Stimulated activated naive CD8-positive, alpha-beta T cell treated with anti-CD3 and anti-CD28 coated beads, Interleukin-15, amount 100 ng/mL, for 72 hours (primary cell): ENCODE measurements around the gene ANOS1.

ENCODE experiments used
- ATAC-seq: fragments of 150-1000 bp; cut with Tn5 transposase; 2 replicates; pipeline ENCODE4 v1.10.0; 2021; ENCODE audit warnings: mild to moderate bottlenecking, moderate library complexity
- DNase-seq, 2 donors: peaks; one replicate each; pipeline ENCODE4 v3.0.0; 2021 to 2022
- H3K27ac Mint-ChIP-seq, 2 donors: one replicate each; pipeline ENCODE4 v1.8.0; 2022; ENCODE audit warnings: mild to moderate bottlenecking in 2 of 2, mixed read lengths in 2 of 2, moderate library complexity in 2 of 2
- H3K27me3 Mint-ChIP-seq: one replicate; pipeline ENCODE4 v1.8.0; 2022; ENCODE audit warnings: mixed read lengths
- H3K4me1 Mint-ChIP-seq: one replicate; pipeline ENCODE4 v1.8.0; 2022; ENCODE audit warnings: mild to moderate bottlenecking, mixed read lengths
- H3K4me3 Mint-ChIP-seq, 2 donors: one replicate each; pipeline ENCODE4 v1.8.0; 2022; ENCODE audit warnings: mild to moderate bottlenecking in 2 of 2, mixed read lengths in 2 of 2, moderate library complexity in 1 of 2
- H3K9me3 Mint-ChIP-seq, 2 donors: one replicate each; pipeline ENCODE4 v1.8.0; 2022; ENCODE audit warnings: mixed read lengths in 2 of 2

Gene ANOS1

GRCh38 chrX:8729811-8730210 lies 2.1 kb downstream of the ANOS1 start:
- Mint-ChIP-seq H3K27ac (no peak overlapping the region), H3K4me3 (no peak overlapping the region), H3K27me3 (peaks cover 46% of the 10 kb centered on the region), H3K9me3 (no peaks in the 10 kb centered on the region), H3K4me1 (no peaks in the 10 kb centered on the region)
- no peak for ATAC-seq
- DNase-seq, result no peak

DNA sequence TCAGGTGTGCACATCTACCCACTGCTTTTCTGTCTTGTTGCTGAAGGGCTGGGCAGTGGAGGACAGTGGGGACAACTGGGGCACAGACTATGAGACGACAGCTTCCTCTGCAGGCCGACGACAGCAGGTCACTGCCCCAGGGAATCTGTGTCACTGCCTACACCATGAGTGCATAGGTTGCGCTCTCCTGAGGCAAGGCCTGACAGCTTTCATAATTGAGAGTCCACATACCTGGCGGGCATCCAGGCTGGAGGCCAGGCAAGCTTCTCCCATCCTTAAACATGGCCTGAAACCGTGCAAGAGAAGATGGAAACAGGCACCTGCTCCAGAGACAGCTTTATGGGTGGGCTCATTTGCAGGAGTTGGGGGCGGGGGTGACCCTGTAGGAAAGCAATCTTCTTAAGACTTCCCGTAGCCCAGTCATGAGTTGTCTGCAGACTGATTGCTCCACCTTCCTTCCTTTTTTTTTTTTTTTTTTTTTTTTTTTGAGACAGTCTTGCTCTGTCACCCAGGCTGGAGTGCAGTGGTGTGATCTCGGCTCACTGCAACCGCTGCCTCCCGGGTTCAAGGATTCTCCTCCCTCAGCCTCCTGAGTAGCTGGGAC lies 2.9 kb downstream of the ANOS1 start:
- H3K4me3 Mint-ChIP-seq, result no peak overlapping the region
- DNase-seq, result no peak
- H3K4me1 Mint-ChIP-seq, result no peaks in the 10 kb centered on the region
- H3K27me3 Mint-ChIP-seq, result peaks cover 46% of the 10 kb centered on the region
- no peak overlapping the region for H3K27ac Mint-ChIP-seq
- ATAC-seq, result no peak
- H3K9me3 Mint-ChIP-seq, result no peaks in the 10 kb centered on the region

DNA sequence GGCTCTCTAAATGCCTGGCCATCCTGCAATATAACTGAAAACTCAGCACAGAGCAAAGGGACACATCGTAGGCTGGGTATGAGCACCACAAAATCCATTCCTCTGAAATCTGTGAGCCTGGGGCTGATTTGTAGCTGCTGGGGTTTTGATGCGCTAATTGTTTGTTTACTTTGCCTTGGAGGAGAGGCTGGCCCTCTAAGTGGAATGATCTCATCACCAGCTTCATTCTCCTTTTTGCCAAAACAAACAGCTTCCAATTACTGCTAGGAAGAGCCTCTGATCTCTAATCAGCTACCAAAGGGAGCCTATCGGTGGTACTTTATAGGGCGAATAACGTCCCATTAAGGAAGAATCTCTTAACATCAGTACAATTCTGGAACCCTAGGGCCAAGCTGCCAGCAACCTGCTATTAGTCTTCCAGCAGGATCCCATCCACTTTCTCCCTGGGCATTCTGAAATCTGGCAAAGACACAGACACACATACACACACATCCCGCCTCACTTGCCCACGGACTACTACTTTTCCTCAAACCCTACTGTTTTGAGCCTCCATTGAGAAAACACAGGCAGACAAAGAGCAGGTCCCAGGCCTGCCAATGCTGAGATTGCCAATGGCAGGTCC lies 5.8 kb downstream of the ANOS1 start:
- no peaks in the 10 kb centered on the region for H3K4me1 Mint-ChIP-seq
- H3K27ac Mint-ChIP-seq, result no peak overlapping the region
- no peak for DNase-seq
- no peak overlapping the region for H3K4me3 Mint-ChIP-seq
- H3K27me3 Mint-ChIP-seq, result peaks cover 37% of the 10 kb centered on the region
- H3K9me3 Mint-ChIP-seq, result no peaks in the 10 kb centered on the region
- ATAC-seq, result no peak

- no peak for DNase-seq
- peaks cover 24% of the 10 kb centered on the region for H3K27me3 Mint-ChIP-seq
These were observed 7.6 kb downstream of the ANOS1 start for GRCh38 chrX:8724300-8724699.

GRCh38 chrX:8721536-8721935 lies 10.4 kb downstream of the ANOS1 start:
- no peak overlapping the region for H3K27ac Mint-ChIP-seq
- no peak for ATAC-seq
- no peaks in the 10 kb centered on the region for H3K9me3 Mint-ChIP-seq
- no peak overlapping the region for H3K4me3 Mint-ChIP-seq
- peaks cover 14% of the 10 kb centered on the region for H3K27me3 Mint-ChIP-seq
- no peak for DNase-seq
- no peaks in the 10 kb centered on the region for H3K4me1 Mint-ChIP-seq

More at GRCh38 chrX:8724300-8724699, 7.6 kb downstream of the ANOS1 start:
- no peak for ATAC-seq
- H3K4me3 Mint-ChIP-seq, result no peak overlapping the region
- H3K27ac Mint-ChIP-seq, result no peak overlapping the region
- H3K9me3 Mint-ChIP-seq, result no peaks in the 10 kb centered on the region
- H3K4me1 Mint-ChIP-seq, result no peaks in the 10 kb centered on the region

DNA sequence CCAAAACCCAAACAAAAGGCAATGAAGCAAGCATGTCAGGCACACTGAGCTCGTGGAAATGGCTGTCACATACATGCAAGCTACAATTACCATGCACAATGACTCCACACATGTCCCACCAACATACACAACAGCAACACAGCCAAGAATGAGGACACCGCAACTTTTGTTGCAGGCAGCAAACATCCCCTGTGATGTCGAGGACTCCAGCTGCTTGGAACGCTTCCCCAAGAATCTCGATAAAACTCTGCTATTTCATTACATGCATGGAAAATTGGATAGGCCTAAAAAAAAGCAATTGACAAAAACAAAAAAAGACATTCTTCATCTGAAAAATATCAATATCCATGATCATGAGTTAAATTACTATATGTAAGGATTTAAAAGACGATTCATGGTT lies 11.8 kb downstream of the ANOS1 start:
- DNase-seq, result no peak
- H3K9me3 Mint-ChIP-seq, result no peaks in the 10 kb centered on the region

DNA sequence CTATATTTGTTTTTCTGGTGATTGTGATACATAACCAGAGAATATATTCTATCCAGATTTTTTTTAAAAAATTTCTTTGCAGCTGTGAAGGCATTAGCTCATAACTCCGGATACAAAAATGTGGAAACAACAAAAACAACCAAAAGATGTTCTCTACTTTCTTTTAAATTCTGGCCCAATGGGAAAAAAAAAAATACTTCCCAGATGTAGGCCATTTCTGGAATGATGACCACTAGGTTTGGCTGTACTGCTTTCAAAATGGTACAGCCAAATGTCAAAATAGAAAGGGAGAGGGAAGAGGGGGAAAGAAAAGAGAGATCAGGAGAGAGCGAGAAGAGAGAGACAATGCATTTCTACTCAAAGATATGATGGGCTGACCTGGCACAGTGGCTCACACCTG lies 14.6 kb downstream of the ANOS1 start:
- no peak for ATAC-seq
- H3K4me3 Mint-ChIP-seq, result no peak overlapping the region
- no peaks in the 10 kb centered on the region for H3K4me1 Mint-ChIP-seq
- no peak overlapping the region for H3K27ac Mint-ChIP-seq
- no peak for DNase-seq
- no peaks in the 10 kb centered on the region for H3K9me3 Mint-ChIP-seq
- H3K27me3 Mint-ChIP-seq, result no peaks in the 10 kb centered on the region

More for the DNA sequence above, 11.8 kb downstream of the ANOS1 start:
- H3K4me1 Mint-ChIP-seq, result no peaks in the 10 kb centered on the region
- peaks cover 9% of the 10 kb centered on the region for H3K27me3 Mint-ChIP-seq
- H3K4me3 Mint-ChIP-seq, result no peak overlapping the region
- no peak overlapping the region for H3K27ac Mint-ChIP-seq
- ATAC-seq, result no peak

GRCh38 chrX:8714164-8714563 lies 17.8 kb downstream of the ANOS1 start:
- ATAC-seq, result no peak
- H3K27ac Mint-ChIP-seq, result no peak overlapping the region
- no peak overlapping the region for H3K4me3 Mint-ChIP-seq
- no peaks in the 10 kb centered on the region for H3K4me1 Mint-ChIP-seq
- no peaks in the 10 kb centered on the region for H3K9me3 Mint-ChIP-seq
- H3K27me3 Mint-ChIP-seq, result no peaks in the 10 kb centered on the region
- no peak for DNase-seq

DNA sequence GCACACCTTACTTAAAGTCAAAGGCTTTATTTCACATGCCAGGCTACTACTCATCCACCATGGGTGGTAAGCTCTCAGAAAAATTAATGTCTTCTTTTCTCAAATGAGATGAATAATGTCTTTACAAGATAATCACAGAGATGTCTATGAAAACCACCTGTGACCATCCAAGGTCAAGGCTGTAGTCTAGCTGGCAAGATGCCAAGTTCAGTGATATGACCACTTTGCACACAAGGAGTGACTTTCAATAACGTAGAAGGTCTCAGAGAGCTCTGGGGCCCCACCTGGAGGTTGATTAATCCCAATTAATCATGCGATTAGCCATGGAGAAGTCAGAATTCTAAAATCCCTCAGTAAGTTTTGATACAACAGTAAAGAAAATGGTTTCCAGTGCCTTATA lies 20.5 kb downstream of the ANOS1 start:
- Mint-ChIP-seq H3K4me3 (no peak overlapping the region), H3K9me3 (no peaks in the 10 kb centered on the region), H3K27me3 (no peaks in the 10 kb centered on the region), H3K27ac (no peak overlapping the region), H3K4me1 (no peaks in the 10 kb centered on the region)
- ATAC-seq, result no peak
- DNase-seq, result no peak

DNA sequence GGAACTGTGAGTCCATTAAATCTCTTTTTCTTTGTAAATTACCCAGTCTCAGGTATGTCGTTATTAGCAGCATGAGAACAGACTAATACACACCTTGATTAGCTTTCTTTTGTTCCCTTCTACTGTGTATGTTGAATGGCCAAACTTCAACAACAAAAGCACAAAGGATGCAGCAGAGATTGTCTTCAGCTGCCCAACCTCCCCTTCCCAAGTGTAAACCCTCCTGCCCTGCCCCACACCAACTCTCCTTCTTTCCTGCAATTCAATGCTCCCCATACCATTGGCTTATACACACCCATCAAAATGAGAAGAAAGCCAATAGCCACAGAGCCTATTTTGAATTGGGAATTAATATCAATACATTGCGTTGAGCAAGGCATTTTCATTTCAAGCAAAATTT lies 27.8 kb downstream of the ANOS1 start:
- Mint-ChIP-seq H3K27me3 (no peaks in the 10 kb centered on the region), H3K4me1 (no peaks in the 10 kb centered on the region), H3K9me3 (no peaks in the 10 kb centered on the region), H3K4me3 (no peak overlapping the region), H3K27ac (no peak overlapping the region)
- DNase-seq (no peak), ATAC-seq (no peak)

DNA sequence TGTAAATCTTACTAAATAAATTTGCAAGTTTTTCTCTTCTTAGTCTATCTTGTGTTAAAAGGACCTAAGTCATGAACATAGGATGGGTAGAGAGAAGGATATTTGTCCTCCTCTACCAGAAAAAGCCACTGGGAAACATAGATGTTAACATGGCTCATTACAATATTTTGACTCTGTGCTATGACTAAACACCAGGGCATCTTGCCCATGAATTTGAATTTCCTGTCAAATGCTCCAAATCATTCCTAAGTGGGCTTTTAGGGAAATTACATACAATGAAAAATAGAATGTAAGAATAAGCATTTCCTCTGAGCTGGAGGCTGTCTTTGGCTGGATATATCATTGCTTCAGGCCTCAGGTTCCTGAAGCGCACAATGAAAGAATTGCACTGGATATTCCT lies 39.1 kb downstream of the ANOS1 start:
- Mint-ChIP-seq H3K9me3 (no peaks in the 10 kb centered on the region), H3K4me3 (no peak overlapping the region), H3K4me1 (no peaks in the 10 kb centered on the region), H3K27me3 (peaks cover 6% of the 10 kb centered on the region), H3K27ac (no peak overlapping the region)
- no peak for ATAC-seq
- no peak for DNase-seq

- ATAC-seq (no peak), DNase-seq (no peak)
- no peaks in the 10 kb centered on the region for H3K4me1 Mint-ChIP-seq
- H3K4me3 Mint-ChIP-seq, result no peak overlapping the region
- H3K9me3 Mint-ChIP-seq, result no peaks in the 10 kb centered on the region
- peaks cover 6% of the 10 kb centered on the region for H3K27me3 Mint-ChIP-seq
- no peak overlapping the region for H3K27ac Mint-ChIP-seq
These were observed 42.5 kb downstream of the ANOS1 start for GRCh38 chrX:8689473-8689872.

DNA sequence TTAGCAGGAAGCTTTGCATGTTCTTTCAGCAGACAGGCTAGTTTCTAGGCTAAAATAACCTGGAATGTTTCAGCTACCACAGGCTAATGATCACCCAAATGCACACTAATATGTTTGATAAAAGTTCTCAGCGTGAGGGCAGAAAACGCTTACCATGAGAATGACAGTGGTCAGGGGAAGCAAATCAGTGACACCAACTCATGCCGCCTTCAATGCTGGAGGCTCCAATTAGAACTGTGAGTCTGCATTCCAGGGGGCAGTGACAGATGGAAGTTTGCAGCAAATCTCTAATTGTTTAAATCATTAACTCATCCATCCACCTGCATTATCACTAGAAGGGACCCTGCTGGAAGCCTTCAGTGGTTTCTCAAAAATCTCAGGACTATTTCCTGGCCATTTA lies 43.2 kb downstream of the ANOS1 start:
- H3K4me1 Mint-ChIP-seq, result no peaks in the 10 kb centered on the region
- peaks cover 6% of the 10 kb centered on the region for H3K27me3 Mint-ChIP-seq
- H3K9me3 Mint-ChIP-seq, result no peaks in the 10 kb centered on the region
- DNase-seq, result no peak
- H3K4me3 Mint-ChIP-seq, result no peak overlapping the region
- no peak overlapping the region for H3K27ac Mint-ChIP-seq
- ATAC-seq, result no peak

GRCh38 chrX:8684201-8684965 lies 47.6 kb downstream of the ANOS1 start:
- peaks cover 9% of the 10 kb centered on the region for H3K27me3 Mint-ChIP-seq
- H3K4me3 Mint-ChIP-seq, result no peak overlapping the region
- no peak for DNase-seq
- H3K27ac Mint-ChIP-seq, result no peak overlapping the region
- no peaks in the 10 kb centered on the region for H3K9me3 Mint-ChIP-seq
- ATAC-seq, result no peak
- no peaks in the 10 kb centered on the region for H3K4me1 Mint-ChIP-seq

DNA sequence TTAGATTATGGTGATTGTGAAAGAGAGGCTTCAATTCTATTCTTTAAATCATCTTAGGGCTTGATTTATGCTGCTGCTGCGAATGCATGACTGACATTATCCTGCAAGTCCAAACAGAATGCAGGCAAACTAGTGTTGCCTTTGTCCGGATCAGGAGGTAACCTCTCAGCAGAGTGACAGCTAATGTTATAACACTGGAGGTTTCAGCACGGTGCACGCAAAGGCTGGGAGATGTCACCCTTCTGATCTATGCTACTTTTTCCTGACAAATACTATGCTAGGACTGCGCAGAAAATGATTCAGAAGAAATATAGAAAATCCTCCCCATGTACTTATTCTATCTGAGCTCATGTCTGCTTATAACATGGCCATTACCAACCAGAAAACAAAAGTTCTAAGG lies 48.2 kb downstream of the ANOS1 start:
- Mint-ChIP-seq H3K9me3 (no peaks in the 10 kb centered on the region), H3K4me3 (no peak overlapping the region), H3K27me3 (peaks cover 9% of the 10 kb centered on the region), H3K27ac (no peak overlapping the region), H3K4me1 (no peaks in the 10 kb centered on the region)
- no peak for DNase-seq
- ATAC-seq, result no peak

- DNase-seq (no peak), ATAC-seq (no peak)
- Mint-ChIP-seq H3K9me3 (no peaks in the 10 kb centered on the region), H3K27ac (no peak overlapping the region), H3K4me1 (no peaks in the 10 kb centered on the region), H3K27me3 (peaks cover 9% of the 10 kb centered on the region), H3K4me3 (no peak overlapping the region)
These were observed 52.4 kb downstream of the ANOS1 start for GRCh38 chrX:8679550-8679949.
